Hematopoietic multipotent progenitor cell treated with erythropoietin and hydrocortisone succinate and interleukin-3 and kit ligand, for 8 days (in vitro differentiated cells): ENCODE measurements around the gene EOLA1.
A peak's percentile ranks its signal among the peaks of the same experiment; 100 is the strongest.
"Not testable (repeated sequence)": the region's sequence is repeated elsewhere in the genome, so short reads cannot be mapped to it uniquely, and the experiment has no call there.

ENCODE experiments used
- DNase-seq: peaks from one replicate; pipeline ENCODE4 v3.0.0-alpha.2; 2015

The EOLA1 gene

DNA sequence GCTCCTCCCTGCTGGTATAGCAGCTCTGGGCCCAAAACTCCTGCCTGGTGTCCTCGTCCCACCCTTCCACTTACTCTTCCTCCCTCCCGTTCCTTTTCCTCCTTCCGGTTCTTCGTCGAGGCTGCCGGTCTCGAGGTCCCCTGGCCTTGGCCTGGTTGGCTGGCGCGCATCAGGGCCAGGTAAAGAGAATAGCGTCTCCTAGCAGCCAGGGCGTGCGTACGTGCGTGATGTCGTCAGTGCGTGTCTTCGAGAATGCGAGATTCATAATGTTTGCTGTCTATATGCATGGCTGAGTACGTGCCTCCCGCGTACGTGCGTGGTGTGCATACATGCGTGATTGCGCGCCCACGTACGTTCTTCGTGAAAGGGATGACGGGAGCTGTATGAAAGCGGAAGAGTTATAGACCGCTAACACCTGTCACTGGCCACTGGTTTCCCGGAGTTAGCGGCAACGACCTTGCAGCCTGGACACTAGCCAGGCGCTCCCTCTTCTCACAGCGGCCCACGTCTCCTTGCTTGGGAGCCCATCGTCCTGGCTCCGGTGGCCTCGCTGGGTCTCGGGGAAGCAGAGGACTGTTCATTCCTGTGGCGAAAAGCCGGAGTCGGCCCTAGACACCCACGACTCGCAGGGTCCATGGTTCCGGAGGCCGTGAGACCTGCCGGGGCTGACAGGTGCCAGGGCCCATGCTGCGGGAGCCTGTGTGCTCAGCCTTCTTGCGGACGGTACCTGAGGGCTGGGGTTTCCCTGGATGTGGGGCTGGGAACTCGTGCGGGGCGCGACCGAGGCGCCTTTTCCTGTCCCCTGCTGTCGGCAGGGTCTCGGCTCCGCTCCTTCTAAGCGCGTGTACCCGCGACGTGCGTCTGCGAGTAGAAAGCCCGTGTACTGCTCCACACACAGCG, at the start of gene EOLA1:
Gene EOLA1 (plus strand): TSS at position 392 of the 900 bp plus-strand sequence. CDS start 4,619 bp downstream, outside the sequence.
- DNase-seq, result peak; percentile 96

GRCh38 chrX:149491812-149492211, 49.0 kb upstream of the EOLA1 start:
- no peak for DNase-seq

- DNase-seq, result peak; percentile 27
Measured at GRCh38 chrX:149493567-149494562, 46.9 kb upstream of the EOLA1 start.

GRCh38 chrX:149494844-149495565, 45.8 kb upstream of the EOLA1 start:
- DNase-seq, result no peak

DNA sequence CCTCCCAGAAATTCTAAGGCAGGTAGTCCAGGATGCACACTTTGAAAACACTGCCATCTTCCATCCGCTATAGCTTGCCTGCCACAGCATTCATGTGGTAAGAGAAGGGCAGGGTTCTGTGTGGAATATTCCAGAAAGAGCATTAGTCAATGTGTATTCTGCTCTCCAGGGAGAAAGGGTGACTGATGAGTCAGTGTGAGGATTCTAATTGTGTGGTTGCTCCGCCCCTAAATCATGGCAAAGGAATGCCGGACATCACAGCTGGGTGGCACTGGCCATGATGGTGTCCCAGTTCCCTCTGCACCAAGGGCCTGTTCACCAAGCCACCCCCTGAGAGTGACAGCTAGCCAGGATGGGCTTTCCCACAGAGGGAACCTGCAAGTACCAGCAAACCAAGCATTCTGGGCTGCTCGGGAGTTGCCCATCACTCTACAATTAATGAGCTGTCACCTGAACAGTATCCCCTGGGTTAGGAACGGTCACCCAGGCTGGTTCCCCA, 45.2 kb upstream of the EOLA1 start:
- no peak for DNase-seq

- no peak for DNase-seq
Measured at GRCh38 chrX:149497054-149497453, 43.8 kb upstream of the EOLA1 start.

- no peak for DNase-seq
Measured at GRCh38 chrX:149497626-149498025, 43.2 kb upstream of the EOLA1 start.

DNA sequence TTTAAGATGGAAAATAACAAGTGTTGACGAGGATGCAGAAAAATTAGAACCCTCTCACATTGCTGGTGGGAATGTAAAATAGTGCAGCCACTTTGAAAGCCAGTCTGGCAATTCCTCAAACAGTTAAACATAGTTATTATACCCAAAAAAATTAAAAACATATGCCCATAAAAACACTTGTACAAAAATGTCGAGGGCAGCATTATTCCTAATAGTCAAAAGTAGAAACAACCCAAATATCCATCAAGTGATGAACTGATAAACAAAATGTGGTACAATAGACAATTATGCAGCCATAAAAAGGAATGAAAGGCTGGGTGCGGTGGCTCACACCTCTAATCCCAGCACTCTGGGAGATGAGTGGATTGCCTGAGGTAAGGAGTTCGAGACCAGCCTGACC, 42.0 kb upstream of the EOLA1 start:
- no peak for DNase-seq

DNA sequence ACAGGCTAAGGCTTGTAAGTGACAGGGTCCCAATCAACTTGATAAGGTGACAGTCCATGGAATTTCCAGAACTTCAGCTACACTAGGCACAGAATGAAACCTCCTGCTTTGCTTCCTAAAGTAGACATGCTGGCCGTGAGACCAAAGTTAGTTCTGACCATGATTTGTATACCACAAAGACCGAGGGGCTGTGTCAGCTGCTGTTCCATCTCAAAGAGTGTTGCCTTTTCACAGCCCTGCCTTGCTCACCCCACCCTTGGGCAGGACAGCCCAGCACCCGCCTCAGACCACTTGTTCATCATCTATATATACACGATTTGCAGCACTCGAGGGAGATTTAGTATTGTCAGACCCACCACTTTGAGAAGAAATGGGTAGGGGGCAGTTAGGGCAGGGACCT, 41.0 kb upstream of the EOLA1 start:
- DNase-seq, result no peak

GRCh38 chrX:149502923-149503322, 37.9 kb upstream of the EOLA1 start:
- not testable (repeated sequence) for DNase-seq

- DNase-seq, result peak; percentile 54
Measured at GRCh38 chrX:149503446-149503845, 37.4 kb upstream of the EOLA1 start.

- peak; percentile 31 for DNase-seq
Measured at GRCh38 chrX:149504226-149504914, 36.4 kb upstream of the EOLA1 start.

DNA sequence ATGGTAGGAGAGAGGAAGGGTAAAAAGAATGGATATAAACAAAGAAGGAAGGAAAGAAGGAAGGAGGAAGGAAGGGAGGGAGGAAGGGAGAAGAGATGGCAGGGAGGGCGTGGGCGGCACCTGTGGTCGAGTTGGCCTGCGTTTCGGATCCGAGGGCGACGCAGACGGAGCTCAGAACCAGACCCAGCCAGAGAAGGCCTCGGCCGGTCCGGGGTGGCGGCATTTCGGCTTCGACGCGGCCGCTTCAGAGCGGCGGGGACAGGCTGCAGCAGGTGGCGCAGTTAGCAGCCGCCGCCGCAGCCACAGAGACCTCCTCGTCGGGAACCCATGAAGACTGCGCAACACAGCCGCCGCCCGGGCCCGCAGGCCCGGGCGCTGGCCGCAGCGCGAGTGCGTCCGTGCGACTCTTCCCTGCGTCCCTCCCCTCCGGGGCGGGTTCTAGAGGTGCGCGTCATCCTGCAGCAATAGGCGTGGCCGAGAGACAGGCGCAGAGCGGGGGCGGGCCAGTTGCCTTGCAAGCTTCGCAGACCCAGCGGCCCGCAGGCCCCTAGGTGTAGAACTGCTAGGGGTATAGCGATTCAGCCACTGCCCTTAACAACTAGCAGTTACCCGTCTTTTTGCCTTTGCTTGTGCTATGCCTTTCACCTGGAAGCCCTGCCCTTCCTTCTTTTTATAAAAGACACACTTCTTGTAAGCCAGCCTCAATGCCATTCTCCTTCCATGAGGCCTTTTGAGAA, 35.7 kb upstream of the EOLA1 start, which contains the start of gene IDS:
Gene IDS (minus strand): TSS at position 392 of the 737 bp plus-strand sequence. CDS start 169 bp downstream, at position 223.
- peak; percentile 88 for DNase-seq

DNA sequence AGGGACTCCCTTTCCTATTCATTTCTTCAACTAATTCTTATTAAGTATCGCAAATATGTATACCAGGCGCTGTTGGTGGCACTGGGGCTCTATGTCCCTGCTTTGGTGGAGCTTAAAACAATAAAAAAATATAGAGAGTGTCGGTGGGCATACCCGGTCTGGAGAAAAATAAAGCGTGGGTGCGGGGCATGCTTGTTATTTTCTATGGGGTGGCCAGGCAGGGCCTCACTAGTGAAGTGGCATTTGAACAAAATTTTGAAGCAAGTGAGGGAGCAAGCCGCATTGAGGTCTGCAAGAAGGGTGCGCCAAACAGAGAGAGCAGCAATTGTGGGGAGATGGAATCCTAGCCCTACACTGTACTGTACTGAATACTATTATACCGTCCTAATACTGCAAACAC, 35.1 kb upstream of the EOLA1 start:
- DNase-seq, result no peak

DNA sequence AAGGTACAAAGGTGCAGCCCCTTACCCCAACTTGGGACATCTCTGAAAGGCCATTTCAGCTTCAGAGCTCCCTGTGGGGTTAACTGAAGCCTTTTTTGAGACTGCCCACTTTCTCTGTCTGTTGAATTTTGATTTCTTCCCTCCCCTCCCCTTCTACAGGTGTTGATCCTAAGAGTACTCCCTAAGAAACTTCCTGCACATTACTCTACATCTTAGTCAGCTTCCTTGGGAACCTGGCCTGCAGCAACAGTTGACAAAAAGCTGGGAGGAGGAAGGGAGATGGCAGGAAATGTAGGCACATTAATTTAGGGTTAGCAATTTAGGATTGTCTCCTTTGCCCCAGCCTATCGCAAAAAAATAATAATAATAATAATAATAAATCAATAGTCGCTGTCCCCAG, 34.5 kb upstream of the EOLA1 start:
- no peak for DNase-seq

DNA sequence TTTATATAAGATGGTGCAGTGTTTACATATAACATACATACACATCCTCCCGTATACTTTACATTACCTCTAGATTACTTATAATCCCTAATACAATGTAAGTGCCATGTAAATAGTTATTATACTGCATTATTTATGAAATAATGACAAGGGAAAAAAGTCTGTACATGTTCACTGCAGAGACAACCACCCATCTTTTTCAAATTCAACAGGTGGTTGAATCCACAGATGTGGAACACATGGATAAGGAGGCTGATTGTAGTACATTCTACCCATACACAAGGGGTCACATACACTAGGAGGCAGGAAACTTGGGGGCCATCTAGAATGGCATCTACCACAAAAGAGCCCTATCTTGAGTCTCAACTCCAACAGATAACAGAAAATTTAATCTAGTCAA, 32.3 kb upstream of the EOLA1 start:
- DNase-seq, result no peak

DNA sequence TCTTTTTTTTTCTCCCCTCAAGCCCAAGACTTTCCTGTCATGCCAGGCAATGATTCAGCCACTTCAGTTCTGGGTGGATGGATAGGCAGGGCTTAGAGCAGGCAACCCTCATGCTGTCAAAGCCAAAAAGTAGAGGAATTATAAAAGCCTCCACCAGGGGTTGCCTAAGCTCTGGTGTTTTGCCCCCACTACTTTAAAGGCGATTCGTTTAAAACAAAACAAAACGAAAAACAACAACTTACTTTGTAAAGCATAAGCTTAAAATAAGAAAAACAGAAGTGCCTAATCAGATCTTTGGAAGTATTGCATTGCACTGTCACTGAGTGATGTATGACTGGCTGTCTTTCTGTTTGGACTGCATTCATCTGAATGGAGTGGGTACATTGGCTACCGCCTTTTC, 30.4 kb upstream of the EOLA1 start:
- DNase-seq, result peak; percentile 29

DNA sequence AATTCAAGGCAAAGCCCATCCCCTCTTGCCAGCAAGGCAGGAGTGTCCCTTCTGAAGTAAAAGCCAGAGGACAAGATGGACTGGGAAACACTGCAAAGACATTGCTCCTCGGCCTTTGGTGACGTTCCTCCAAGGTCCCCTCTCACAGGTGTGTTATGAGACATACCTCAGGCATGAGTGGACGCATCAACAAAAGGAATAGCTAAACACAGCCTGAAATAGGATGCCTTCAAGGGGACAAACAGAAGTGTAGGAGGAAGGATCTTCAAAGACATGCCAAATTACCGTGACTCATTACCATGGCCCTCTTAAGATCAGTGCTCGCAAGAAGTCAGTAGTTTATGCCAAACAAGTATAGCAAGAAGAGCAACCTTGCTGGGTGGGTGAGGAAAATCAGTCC, 29.7 kb upstream of the EOLA1 start:
- DNase-seq, result no peak

- DNase-seq, result peak; percentile 69
Measured at GRCh38 chrX:149512225-149512885, 28.5 kb upstream of the EOLA1 start.

DNA sequence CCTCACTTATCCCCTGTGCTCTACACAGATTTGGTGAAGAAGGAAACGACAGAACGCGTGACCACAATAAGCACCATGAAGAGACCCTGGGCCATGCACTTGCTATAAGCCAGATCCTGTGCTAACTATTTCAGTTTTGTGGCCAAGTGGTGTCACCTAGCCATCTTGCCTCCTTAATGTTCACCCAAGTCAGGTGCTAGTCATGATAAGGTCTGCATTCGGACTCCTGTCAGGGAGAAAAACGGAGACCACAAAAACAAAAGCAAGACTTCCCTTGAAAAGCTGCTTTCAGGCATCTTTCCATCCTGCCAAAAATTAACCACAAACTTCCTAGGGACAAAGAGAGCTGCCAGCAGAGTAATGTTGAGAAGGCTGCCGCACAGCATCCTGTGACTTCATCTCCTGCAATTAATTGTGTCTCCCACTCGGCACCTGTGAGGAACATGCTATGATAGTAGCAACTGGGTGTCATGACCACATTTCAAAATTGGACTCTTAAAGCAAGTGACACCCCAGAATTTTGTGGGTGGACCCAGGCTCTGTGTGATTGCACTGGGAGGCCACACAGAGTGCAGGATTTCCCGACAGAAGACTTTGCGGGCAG, 26.9 kb upstream of the EOLA1 start:
- peak; percentile 23 for DNase-seq
